H1 (cell line): ENCODE results near the gene TSTD2. TPM values are rescaled to one million over a fixed set of nuclear protein-coding genes. Genes with fewer than 3 reads are reported as not detected.

Source experiments
- CTCF ChIA-PET: fragments of 300-600 bp; sonication (Branson Sonifier 250); formaldehyde crosslinking; loops from one replicate; lab custom pipeline; 2021; ENCODE audit not compliant: partially characterized antibody; lab: Charles Lee
- POLR2A ChIA-PET: fragments of 300-600 bp; sonication (Branson Sonifier 250); formaldehyde crosslinking; loops from one replicate; lab custom pipeline; 2021; ENCODE audit warnings: inconsistent platforms; ENCODE audit not compliant: partially characterized antibody; lab: Charles Lee
- DNase-seq, 2 experiments: peaks; one replicate each; pipeline versions ENCODE4 v3.0.0 to v3.0.0-alpha.2; 2010 to 2022; ENCODE audit warnings: low spot score in 2 of 2, low read depth in 1 of 2, mixed read lengths in 1 of 2
- FAIRE-seq: peaks from 2 replicates; lab custom pipeline; 2011; peaks lifted over from hg19 to GRCh38; lab: Jason Lieb, UNC
- H2AFZ ChIP-seq: 2 replicates; pipeline ENCODE4 v1.8.1; 2012; ENCODE audit warnings: low read length, inconsistent platforms
- H2AK5ac ChIP-seq: 2 replicates; pipeline ENCODE4 v1.6.1; 2013; ENCODE audit warnings: low read depth, low read length
- H2BK120ac ChIP-seq: replicated peaks from 2 replicates; pipeline ENCODE3; 2013; ENCODE audit warnings: low read depth, low read length, inconsistent platforms
- H2BK12ac ChIP-seq: 2 replicates; pipeline ENCODE4 v1.6.1; 2013; ENCODE audit warnings: low read depth, low read length
- H2BK15ac ChIP-seq: 2 replicates; pipeline ENCODE4 v1.6.1; 2013; ENCODE audit warnings: low read length
- H2BK20ac ChIP-seq: 2 replicates; pipeline ENCODE4 v1.6.1; 2013; ENCODE audit warnings: low read length
- H2BK5ac ChIP-seq: 2 replicates; pipeline ENCODE4 v1.6.1; 2013; ENCODE audit warnings: low read depth, low read length
- H3K14ac ChIP-seq: 2 replicates; pipeline ENCODE4 v1.6.1; 2013; ENCODE audit warnings: inconsistent platforms; ENCODE audit not compliant: insufficient read length
- H3K18ac ChIP-seq: 2 replicates; pipeline ENCODE4 v1.6.1; 2013; ENCODE audit warnings: low read length; ENCODE audit errors: extremely low read depth
- H3K23ac ChIP-seq: 2 replicates; pipeline ENCODE4 v1.6.1; 2013; ENCODE audit warnings: inconsistent platforms; ENCODE audit not compliant: insufficient read length
- H3K23me2 ChIP-seq: 2 replicates; pipeline ENCODE4 v1.6.1; 2013; ENCODE audit warnings: low read depth, low read length
- H3K27ac ChIP-seq: 2 replicates; pipeline ENCODE4 v1.6.1; 2011; ENCODE audit warnings: low read depth, low read length, inconsistent platforms
- H3K27me3 ChIP-seq, 4 experiments: replicated peaks in 1 of 4; 1 replicate in 1 of 4; 2 replicates in 3 of 4; pipeline versions ENCODE4 v1.6.1 to v1.8.1; 2011 to 2013; ENCODE audit warnings: low read length in 3 of 4, mild to moderate bottlenecking in 3 of 4, inconsistent platforms in 2 of 4, mixed read lengths in 2 of 4, moderate library complexity in 1 of 4; ENCODE audit not compliant: control insufficient read depth in 3 of 4, insufficient read depth in 3 of 4; ENCODE audit errors: extremely low read depth in 1 of 4
- H3K36me3 ChIP-seq, 4 experiments: 2 replicates each; pipeline versions ENCODE4 v1.6.1 to v1.8.1; 2011 to 2013; ENCODE audit warnings: mild to moderate bottlenecking in 4 of 4, low read length in 3 of 4, moderate library complexity in 2 of 4, control low read depth in 1 of 4, inconsistent platforms in 1 of 4; ENCODE audit not compliant: insufficient read depth in 4 of 4, control insufficient read depth in 2 of 4
- H3K4ac ChIP-seq: replicated peaks from 2 replicates; pipeline ENCODE3; 2013; ENCODE audit warnings: low read length, low read depth, mixed read lengths, inconsistent platforms; ENCODE audit not compliant: insufficient read length
- H3K4me1 ChIP-seq, 4 experiments: replicated peaks in 1 of 4; 1 replicate in 1 of 4; 2 replicates in 3 of 4; pipeline versions ENCODE4 v1.6.1 to v1.8.1; 2011 to 2013; ENCODE audit warnings: low read length in 3 of 4, inconsistent platforms in 2 of 4, mixed read lengths in 1 of 4; ENCODE audit not compliant: insufficient read depth in 4 of 4, control insufficient read depth in 3 of 4
- H3K4me2 ChIP-seq, 2 experiments: 2 replicates each; pipeline versions ENCODE4 v1.6.1 to v1.8.1; 2011 to 2013; ENCODE audit warnings: low read depth in 2 of 2, low read length in 2 of 2, control low read depth in 1 of 2, inconsistent platforms in 1 of 2, mild to moderate bottlenecking in 1 of 2; ENCODE audit not compliant: insufficient read depth in 1 of 2
- H3K4me3 ChIP-seq, 4 experiments: fragments of 200-600, 300-600 bp in 1 of 4; sonication (generic), shearing (Covaris generic), sonication (Bioruptor Twin) in 1 of 4; 2 replicates each; pipeline versions ENCODE4 v1.5.1 to v1.8.1; 2011 to 2016; ENCODE audit warnings: low read length in 4 of 4, low read depth in 3 of 4, control low read depth in 2 of 4, inconsistent platforms in 2 of 4, mild to moderate bottlenecking in 2 of 4, mixed read lengths in 1 of 4, moderate library complexity in 1 of 4; ENCODE audit not compliant: insufficient read depth in 2 of 4; ENCODE audit errors: extremely low read depth in 1 of 4
- H3K56ac ChIP-seq: replicated peaks from 2 replicates; pipeline ENCODE3; 2013; ENCODE audit warnings: low read depth, mild to moderate bottlenecking, mixed read lengths, low read length, inconsistent platforms; ENCODE audit not compliant: insufficient read length
- H3K79me1 ChIP-seq: 2 replicates; pipeline ENCODE4 v1.6.1; 2013; ENCODE audit warnings: low read depth, low read length, control low read depth
- H3K79me2 ChIP-seq, 2 experiments: 2 replicates each; pipeline versions ENCODE4 v1.6.1 to v1.8.1; 2012 to 2013; ENCODE audit warnings: low read length in 2 of 2, mild to moderate bottlenecking in 2 of 2, inconsistent platforms in 1 of 2; ENCODE audit not compliant: insufficient read depth in 2 of 2, control insufficient read depth in 1 of 2
- H3K9ac ChIP-seq, 4 experiments: replicated peaks in 1 of 4; 1 replicate in 1 of 4; 2 replicates in 3 of 4; pipeline versions ENCODE4 v1.6.1 to v1.8.1; 2011 to 2013; ENCODE audit warnings: low read depth in 3 of 4, low read length in 3 of 4, control low read depth in 2 of 4, mild to moderate bottlenecking in 2 of 4, moderate library complexity in 2 of 4, inconsistent platforms in 1 of 4; ENCODE audit errors: extremely low read depth in 1 of 4
- H3K9me3 ChIP-seq, 2 experiments: 2 replicates each; pipeline versions ENCODE4 v1.6.1 to v1.8.1; 2012 to 2013; ENCODE audit warnings: mild to moderate bottlenecking in 2 of 2, moderate library complexity in 2 of 2, control low read depth in 1 of 2, inconsistent platforms in 1 of 2, low read depth in 1 of 2, low read length in 1 of 2, mixed read lengths in 1 of 2; ENCODE audit not compliant: insufficient read depth in 2 of 2
- H4K20me1 ChIP-seq, 2 experiments: replicated peaks in 1 of 2; 2 replicates each; pipeline versions ENCODE3 to v1.8.1; 2011 to 2013; ENCODE audit warnings: inconsistent platforms in 2 of 2, low read length in 2 of 2, mild to moderate bottlenecking in 1 of 2; ENCODE audit not compliant: insufficient read depth in 2 of 2, control insufficient read depth in 1 of 2
- H4K5ac ChIP-seq: 2 replicates; pipeline ENCODE4 v1.6.1; 2013; ENCODE audit warnings: low read length, low read depth, mixed read lengths, inconsistent platforms; ENCODE audit not compliant: insufficient read length
- H4K8ac ChIP-seq: 2 replicates; pipeline ENCODE4 v1.8.0; 2013; ENCODE audit warnings: mild to moderate bottlenecking, moderate library complexity, low read length, inconsistent platforms; ENCODE audit not compliant: insufficient read depth; ENCODE audit errors: extremely low read depth
- H4K91ac ChIP-seq: replicated peaks from 2 replicates; pipeline ENCODE3; 2013; ENCODE audit warnings: low read length, mixed read lengths, inconsistent platforms; ENCODE audit not compliant: insufficient read length
- JUND ChIP-seq: IDR thresholded peaks from 2 replicates; pipeline ENCODE4 v1.6.1; 2011; ENCODE audit warnings: mild to moderate bottlenecking, improper control_type of control experiment, low read length
- WGBS, 2 experiments: shearing (Covaris generic) in 1 of 2; methylation state at CpG; one replicate each; pipeline versions ENCODE4 v1.1.6 to v1.1.7; 2013 to 2015; ENCODE audit warnings: low lambda C conversion rate in 2 of 2, mixed read lengths in 2 of 2, inconsistent platforms in 1 of 2, low coverage in 1 of 2, missing lambda C conversion rate in 1 of 2; ENCODE audit not compliant: insufficient replicate concordance in 2 of 2, insufficient coverage in 1 of 2, insufficient read length in 1 of 2; ENCODE audit errors: extremely low coverage in 1 of 2, missing lambda C conversion rate in 1 of 2; 5-methylcytosine and 5-hydroxymethylcytosine counted together
- polyA plus RNA-seq, 7 experiments: library from polyadenylated mRNA; depleted of rRNA in 3 of 7; stranded (reverse) in 5 of 7; unstranded in 2 of 7; fragments of >200 nt in 5 of 7; fragments of 200-250 nt in 2 of 7; gene quantifications; 1 replicate in 5 of 7; 2 replicates in 1 of 7; 4 replicates in 1 of 7; pipeline versions ENCODE4 v1.2.1 to v1.2.3, GENCODE V29; 2011 to 2013; ENCODE audit warnings: missing spikeins in 2 of 7, mixed read lengths in 2 of 7
- total RNA-seq: library from RNA; stranded (reverse); fragmentation: NEBNext Ultra II Directional; extraction: Animal tissue kit (Norgen Biotek cat#: 25700); gene quantifications from 2 replicates; pipeline ENCODE4 v1.2.1, GENCODE V29; 2021

The TSTD2 gene
- total and polyA plus RNA-seq, 2 of the 8 experiments (the other 6 are each of a cell fraction or from before 2014, with no cell fraction given) = 16.1 to 17.5 TPM

GRCh38 chr9:97558701-97559101 is 74.5 kb downstream of the TSTD2 start:
- Histone ChIP-seq H2BK120ac (no peak overlapping the region), H4K5ac (no peak overlapping the region), H3K23ac (no peak overlapping the region), H3K14ac (no peak overlapping the region), H2BK15ac (no peak overlapping the region), H3K9ac (no peak overlapping the region), H3K4me2 (no peak overlapping the region), H3K27me3 (no peaks in the 10 kb centered on the region; a peak in 1 of 7 replicates)
- 98% methylated on average over 3 of the region's 3 CpGs; no CpG with 5 or more reads in 1 of the 2 experiments for WGBS, 2 experiments
- no peak for TF ChIP-seq JUND
- TF ChIP-seq, all 59 proteins: peak for 0
- Histone ChIP-seq H2AK5ac (no peak overlapping the region), H4K91ac (no peak overlapping the region), H4K20me1 (no peaks in the 10 kb centered on the region), H3K4ac (no peak overlapping the region), H3K36me3 (no peaks in the 10 kb centered on the region), H3K4me3 (no peak overlapping the region), H4K8ac (no peak overlapping the region), H3K27ac (no peak overlapping the region), H3K79me2 (no peaks in the 10 kb centered on the region), H3K18ac (no peak overlapping the region), H3K9me3 (no peaks in the 10 kb centered on the region), H2AFZ (no peak overlapping the region), H2BK12ac (no peak overlapping the region), H2BK5ac (no peak overlapping the region), H3K56ac (no peak overlapping the region), H2BK20ac (no peak overlapping the region), H3K4me1 (peaks cover 0 to 2% (median under 1%) of the 10 kb centered on the region in 4 experiments; a peak in 2 of 7 replicates), H3K79me1 (no peaks in the 10 kb centered on the region), H3K23me2 (no peaks in the 10 kb centered on the region)
- FAIRE-seq (no peak), DNase-seq (no peak)
- POLR2A ChIA-PET = no interaction called here
- CTCF ChIA-PET = interaction anchor here (0.7 kb wide), 1 partner anchor 11 kb away, joined by 3 read pairs; no protein-coding TSS in a partner anchor
